GM21360 (cell line): Measurements from ENCODE around the gene TPSAB1.
"Not testable (repeated sequence)": the region's sequence is repeated elsewhere in the genome, so short reads cannot be mapped to it uniquely, and the experiment has no call there.

Source experiments
- ATAC-seq: cut with Tn5 transposase; IDR thresholded peaks from one replicate; pipeline ENCODE4 v1.9.1; 2021; ENCODE audit warnings: mild to moderate bottlenecking, moderate library complexity; ENCODE audit not compliant: unreplicated experiment

TPSAB1 gene

DNA sequence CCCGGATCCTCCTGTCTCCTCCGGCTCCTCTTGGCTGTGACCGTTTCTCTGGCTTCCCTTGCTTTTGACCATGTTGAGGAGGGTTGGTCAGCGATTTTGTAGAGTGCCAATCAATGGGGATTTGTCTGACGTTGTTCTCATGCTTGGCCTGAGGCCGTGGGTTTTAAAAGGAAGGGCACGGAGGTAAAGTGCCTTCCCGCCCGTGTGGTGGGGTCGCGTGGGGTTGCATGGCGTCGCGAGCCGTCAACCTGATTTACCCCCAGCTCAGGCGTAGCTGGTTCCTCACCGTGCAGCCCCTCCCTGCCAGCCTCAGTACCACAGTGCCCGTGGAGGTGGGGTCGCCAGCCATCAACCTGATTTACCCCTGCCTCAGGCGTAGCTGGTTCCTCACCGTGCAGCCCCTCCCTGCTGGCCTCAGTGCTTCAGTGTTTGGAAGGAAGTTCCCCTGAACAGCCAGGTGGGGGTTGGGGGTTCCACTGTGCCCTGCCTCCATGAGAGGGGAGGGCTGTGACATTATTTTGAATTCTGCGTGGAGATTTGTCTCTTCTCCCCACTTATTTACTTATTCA is 5.0 kb downstream of the TPSAB1 start:
- no peak for ATAC-seq

DNA sequence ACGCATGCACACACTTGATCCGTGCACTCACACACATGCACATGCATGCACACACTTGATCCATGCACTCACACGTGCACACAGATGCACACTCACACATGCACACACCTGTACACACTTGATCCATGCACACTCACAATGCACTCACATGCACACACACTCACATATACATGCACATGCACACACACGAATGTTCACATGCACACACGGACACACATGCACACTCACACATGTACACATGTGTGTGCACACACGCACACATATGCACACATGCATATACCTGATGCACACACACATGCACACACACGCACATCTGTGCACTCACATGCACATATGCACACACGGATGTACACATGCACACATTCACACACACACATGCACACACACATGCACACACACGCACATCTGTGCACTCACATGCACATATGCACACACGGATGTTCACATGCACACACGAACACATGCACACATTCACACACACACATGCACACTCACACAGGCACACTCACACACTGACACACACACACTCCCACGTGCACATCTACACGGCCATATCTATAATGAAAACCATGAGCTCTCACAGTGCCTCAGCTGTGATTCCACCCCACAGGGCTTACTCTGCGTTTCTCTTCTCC is 7.5 kb downstream of the TPSAB1 start:
- ATAC-seq, result not testable (repeated sequence)

DNA sequence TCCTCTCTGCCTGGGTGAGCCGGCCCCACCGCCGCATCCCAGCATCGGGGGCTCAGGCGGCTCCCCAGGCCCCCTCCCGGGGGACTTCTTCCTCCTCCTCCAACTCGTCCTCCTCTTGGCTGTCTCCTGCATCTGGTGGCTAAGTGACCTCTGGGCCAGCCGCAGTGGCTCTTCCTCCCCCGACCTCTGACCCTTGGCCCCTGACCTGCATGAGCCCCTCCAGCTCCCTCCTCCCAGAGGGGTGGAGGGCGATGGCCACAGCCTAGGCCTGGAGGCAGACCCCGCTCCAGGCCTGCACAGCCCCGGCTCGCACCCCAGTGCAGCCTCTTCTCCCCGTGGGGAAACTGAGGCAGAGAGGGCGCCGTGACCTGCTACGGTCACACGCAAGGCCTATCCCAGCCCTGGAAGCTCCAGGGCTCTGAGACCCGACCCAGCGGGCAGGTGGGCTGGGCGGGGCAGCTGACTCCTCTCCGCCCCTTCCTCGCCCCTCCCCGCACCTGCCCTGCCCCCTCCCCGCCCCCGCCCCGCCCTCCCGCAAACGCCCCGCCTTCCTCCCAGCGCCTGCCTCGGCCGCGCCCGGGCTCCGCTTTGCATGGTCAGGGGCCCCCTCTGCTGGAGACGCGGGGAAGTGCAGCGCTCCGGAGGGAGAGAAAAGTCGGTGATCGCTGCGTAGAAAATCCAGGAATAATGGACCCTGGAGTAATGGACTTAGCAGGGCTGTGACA is 8.7 kb downstream of the TPSAB1 start:
- not testable (repeated sequence) for ATAC-seq

DNA sequence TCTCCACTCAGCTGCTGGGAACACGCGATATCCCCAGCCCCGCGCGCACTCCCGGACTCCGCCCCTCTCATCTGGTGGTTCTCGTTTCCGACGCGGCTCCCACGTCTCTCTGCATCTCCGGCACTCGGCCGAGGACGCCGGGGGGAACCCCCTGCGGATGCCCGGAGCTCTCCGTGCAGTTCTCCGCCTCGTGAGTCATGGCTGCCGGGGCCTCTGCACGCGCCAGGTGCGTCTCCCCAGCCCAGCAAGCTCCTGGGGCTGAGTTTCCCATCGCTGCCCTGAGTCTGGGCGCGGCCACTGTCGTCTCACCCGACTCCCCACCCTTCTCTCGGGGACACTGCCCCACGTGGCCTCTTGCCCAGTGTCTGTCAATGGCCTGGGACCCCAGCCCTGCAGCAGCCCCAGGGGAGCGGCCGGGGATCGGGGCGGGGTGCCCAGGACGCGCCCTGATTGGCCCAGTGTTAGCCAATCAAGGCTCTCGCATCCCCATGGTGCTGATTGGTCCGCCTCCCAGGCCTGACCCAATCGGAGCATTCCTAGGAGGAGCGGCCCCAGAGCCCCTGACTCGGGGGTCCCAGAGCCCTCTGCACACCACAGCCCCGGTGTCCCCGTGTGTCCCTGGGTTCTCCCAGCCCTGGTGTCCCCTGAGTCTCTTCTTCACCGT is 13.3 kb downstream of the TPSAB1 start:
- not testable (repeated sequence) for ATAC-seq

DNA sequence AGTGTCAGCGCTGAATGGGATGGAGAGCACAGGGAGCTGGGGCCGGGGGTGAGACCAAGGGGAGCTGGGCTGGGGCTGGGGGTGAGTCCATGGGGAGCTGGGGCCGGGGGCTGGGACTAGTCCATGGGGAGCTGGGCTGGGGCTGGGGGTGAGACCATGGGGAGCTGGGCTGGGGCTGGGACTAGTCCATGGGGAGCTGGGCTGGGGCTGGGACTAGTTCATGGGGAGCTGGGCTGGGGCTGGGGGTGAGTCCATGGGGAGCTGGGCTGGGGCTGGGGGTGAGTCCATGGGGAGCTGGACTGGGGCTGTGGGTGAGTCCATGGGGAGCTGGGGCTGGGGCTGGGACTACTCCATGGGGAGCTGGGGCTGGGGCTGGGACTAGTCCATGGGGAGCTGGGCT is 14.3 kb downstream of the TPSAB1 start:
- ATAC-seq, result not testable (repeated sequence)

DNA sequence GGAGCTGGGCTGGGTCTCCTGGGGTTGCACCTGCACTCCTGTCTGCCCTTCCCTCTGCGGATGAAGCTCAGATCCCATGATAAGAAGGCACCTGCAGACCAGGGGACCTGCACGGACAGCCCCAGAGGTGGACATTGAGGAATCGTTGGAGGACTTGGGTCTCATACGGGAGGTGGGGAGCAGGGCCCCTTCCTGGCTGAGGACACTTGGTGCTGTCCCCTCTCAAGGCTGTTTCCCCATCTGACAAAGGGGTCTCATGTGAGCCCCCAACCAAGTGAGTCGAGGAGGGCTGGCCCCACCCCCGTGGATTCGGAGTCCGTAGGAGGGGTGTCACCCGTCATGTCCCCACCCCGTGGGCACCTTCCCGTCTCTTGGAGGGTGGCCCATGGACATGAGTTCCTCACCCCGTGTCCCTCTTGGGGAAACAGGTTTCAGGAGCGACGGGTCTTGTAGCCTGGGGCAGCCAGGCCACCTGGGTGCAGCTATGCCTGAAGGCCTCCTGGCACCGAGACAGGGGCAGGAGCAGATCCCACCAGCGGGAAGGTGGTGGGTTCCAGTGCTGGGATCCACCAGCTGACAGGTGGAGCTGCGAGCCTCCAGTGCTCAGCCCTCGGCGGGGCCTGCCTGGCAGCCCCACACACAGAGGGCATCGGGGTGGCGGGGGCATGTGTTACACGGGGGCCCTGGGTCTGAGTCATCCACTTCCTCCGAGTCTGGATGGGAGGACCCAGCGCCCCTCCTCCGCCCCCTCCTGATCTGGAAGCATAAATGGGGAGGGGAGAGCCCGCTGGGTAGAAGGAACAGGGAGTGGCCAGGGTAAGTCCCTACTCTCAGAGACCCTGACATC is 15.0 kb downstream of the TPSAB1 start, which contains the start of gene TPSD1:
Gene TPSD1 (plus strand): TSS at position 794 of the 847 bp plus-strand sequence. CDS start 212 bp downstream, outside the sequence.
- not testable (repeated sequence) for ATAC-seq

DNA sequence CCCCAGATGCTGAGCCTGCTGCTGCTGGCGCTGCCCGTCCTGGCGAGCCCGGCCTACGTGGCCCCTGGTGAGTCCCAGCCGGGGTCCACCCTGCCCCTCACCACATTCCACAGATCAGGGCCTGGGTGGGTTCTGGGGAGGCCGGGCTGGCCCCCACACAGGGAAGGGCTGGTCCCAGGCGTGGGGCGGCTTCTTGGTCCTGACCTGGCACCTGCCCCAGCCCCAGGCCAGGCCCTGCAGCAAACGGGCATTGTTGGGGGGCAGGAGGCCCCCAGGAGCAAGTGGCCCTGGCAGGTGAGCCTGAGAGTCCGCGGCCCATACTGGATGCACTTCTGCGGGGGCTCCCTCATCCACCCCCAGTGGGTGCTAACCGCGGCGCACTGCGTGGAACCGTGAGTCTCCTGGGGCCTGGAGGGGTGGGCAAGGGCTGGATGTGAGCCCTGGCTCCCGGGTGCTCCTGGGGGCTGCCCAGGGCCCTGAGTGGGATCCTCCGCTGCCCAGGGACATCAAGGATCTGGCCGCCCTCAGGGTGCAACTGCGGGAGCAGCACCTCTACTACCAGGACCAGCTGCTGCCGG is 15.9 kb downstream of the TPSAB1 start:
- not testable (repeated sequence) for ATAC-seq

DNA sequence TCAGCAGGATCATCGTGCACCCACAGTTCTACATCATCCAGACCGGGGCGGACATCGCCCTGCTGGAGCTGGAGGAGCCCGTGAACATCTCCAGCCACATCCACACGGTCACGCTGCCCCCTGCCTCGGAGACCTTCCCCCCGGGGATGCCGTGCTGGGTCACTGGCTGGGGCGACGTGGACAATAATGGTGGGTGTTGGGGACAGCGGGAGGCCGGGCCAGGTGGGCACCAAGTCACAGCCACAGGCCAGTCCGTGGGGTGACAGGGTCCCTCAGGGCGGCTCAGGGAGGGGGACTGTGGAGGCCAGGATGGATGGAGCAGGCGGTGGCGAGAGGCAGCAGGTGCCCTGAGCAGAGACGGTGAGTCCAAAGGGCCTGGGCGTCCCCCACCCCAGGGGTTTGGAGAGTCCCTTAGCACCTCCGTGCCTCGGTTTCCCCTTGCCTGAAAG is 16.4 kb downstream of the TPSAB1 start:
- ATAC-seq, result no peak

DNA sequence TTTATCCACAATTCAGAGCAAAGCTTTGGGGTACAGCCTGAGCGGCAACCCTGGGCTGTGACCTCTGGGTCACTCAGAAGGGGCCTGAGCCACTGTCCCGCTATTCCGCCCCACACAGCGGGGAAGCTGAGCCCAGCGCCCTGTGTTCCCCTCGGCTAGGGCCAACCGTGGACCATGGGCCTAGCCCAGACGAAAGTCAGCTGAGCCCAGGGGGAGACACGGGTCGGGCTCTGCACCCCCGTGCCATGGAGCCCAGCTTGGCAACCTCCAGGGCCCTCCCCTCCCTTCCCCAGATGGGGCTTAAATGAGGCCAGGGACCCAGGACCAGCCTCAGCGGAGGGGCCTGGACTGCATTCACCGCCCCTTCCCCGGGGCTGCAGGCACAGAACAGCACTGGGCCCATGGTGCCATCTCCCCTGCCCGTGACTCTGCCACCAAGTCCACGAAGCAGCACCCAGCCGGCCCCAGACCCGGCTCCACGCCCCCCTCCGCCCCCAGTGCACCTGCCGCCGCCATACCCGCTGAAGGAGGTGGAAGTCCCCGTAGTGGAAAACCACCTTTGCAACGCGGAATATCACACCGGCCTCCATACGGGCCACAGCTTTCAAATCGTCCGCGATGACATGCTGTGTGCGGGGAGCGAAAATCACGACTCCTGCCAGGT is 17.2 kb downstream of the TPSAB1 start:
- ATAC-seq, result no peak

DNA sequence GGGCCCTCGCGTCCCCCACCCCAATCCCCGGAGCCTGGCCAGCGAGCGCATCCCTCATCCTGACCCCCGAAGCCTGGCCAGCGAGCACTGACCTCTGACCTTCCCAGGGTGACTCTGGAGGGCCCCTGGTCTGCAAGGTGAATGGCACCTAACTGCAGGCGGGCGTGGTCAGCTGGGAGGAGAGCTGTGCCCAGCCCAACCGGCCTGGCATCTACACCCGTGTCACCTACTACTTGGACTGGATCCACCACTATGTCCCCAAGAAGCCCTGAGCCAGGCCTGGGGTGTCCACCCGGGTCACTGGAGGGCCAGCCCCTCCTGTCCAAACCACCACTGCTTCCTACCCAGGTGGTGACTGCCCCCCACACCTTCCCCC is 17.7 kb downstream of the TPSAB1 start:
- no peak for ATAC-seq

DNA sequence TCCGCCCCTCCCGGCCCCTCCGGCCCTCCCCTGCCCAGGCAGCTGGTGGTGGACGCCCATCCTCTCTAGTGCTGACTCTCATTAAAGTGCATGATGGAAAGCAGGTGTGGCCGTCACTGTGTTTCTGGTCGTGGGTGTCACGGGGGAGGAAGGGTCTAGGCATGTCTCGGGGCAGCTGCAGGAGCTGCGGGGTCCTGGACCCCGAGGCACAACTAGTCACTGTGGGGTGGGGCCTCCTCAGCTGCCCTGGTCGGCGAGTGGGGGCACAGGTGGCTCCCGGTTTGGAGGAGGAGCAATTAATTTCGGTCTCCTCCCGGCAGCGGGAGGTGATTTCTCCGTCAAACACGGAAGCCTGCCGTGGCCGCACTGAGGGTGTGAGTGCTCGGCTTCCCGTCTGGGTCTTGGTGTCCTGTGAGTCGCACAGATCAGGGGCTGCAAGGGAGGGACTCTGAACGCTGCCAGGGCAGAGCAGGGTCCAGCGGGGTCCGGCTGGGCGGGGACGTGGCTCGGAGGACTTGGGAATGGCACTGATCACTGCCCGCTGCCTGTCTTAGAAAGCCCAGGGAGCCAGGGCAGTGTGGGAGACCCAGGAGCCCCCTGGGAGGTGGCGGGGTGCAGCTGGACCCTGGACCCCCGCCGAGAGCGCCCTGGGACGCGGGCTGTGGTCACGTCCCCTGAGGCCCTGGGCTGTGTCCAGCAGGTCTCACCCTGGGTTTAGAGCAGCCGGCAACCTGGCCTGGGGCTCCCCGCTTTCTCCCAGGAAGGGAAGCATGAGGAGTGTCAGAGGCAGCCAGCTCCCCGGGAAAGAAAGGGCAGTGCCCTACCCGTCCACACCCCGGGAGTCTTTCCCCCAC is 18.6 kb downstream of the TPSAB1 start:
- no peak for ATAC-seq

DNA sequence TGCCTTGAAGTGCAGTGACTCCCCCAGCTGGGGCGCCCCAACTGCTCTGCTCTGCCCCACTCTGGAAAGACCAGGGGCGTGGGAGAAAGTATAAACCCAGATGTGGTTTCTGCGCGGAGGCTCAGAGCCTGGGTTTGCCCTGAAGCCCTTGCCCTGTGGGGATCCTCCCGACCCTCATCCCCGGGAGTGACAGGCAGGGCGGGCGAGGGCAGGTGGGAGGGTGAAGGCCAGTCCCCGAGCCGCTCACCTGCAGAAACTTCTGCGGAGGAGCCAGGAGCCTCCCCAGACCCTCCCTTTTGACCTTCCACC is 19.2 kb downstream of the TPSAB1 start:
- ATAC-seq, result no peak

DNA sequence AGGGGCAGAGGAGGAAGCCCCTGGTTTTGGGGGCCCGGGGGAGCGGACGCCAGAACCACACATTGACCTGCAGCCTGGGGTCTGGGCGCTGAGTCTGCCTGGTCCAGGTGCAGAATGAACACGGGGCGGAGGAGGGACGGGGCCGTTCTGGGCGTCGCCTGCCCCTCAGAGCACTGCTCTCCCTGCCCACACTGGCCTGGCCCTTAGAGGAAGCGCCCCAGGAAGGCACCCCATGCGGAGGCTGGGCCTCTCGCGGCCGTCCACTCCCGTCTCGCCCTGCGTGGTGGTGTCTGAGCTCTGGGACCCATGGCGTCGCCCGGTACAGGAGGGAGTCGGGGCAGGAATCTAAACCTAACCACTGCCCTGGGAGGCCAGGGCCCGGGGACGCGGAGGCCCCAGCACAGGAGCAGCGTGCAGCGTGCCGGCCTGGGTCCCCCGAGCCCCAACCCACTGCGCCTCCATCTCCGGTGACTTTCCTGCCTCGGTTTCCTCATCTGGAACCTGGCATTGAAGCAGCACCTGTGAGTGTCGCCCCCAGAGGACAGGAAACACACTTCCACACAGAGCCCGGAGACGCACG is 19.7 kb downstream of the TPSAB1 start:
- no peak for ATAC-seq

DNA sequence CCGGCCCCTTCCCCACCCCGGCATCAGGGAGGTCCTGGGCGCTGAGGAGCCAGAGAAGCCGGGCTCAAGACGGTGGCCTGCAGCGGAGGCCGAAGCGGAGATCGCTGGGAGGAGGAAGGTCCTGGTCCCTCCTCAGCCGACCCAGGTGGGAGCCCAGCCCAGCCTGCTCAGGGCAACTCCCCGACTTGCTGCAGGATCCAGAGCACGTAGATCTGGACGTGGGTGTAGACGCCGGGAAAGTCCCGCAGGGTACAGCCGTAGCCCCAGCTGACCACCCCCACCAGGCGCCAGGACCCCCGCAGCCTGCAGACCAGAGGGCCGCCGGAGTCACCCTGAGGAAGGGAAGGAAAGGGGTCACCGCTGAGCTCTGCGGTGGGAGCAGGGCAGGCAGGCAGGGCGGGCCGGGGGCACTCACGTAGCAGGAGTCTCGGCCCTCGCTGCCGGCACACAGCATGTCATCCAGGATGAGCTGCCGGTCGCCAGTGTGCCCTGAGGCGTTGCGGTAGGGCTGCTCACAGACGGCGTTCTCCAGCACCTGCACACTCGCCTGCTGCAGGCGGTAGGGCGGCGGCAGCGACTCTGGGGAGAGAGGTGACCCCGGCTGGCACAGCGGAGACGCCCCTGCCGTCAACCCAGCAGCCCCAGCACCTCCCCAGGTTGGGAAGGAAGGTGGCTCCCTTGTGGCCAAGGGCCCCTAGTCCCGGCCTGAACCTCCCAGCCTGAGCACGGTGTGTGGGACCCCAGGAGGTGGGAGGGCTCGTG is 20.8 kb downstream of the TPSAB1 start:
- ATAC-seq, result no peak

DNA sequence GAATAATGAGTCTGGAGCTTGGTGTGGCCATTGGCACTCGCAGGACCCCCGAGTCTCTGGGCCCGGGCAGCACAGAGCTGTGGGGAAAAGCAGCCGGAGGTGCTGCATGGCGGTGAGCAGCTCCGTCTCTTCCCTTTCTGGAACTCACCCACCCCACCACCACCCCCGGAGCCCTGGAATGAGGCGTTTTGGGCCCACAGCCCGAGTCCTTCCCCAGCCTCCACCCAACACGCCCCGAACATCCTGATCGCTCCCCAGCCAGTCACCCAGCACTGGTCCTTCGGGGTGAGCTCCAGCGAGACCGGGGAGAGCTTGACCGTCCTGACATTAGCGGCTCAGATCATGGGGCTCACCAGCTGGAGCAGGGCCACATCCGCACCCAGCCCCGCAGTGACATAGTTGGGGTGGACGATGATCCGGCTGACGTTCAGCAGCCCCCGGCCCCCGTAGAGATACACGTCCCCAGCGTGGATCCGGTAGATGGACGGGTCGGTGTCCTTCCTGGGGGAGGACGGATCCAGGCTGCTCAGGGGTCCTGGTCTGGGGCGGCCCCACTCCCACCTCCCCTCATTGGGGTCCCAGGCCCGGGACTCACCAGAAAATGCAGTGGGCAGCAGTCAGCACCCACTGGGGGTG is 21.8 kb downstream of the TPSAB1 start:
- ATAC-seq, result no peak

DNA sequence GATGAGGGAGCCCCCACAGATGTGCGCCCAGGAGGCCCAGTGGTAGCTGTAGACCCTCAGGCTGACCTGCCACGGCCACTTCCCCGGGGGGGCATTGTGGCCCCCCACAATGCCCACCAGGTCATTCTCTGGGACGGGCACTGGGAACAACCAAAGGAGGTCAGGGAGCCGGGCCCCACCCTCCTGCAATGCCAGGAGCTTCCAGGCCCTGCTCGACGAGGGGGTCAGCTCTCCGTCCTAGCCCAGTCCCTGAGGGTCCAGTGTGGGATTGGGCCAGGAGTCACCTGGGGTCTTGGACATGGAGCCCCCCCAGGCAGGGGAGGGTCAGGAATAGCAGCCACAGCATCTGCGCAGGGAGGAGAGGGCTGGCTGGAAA is 22.3 kb downstream of the TPSAB1 start:
- no peak for ATAC-seq

DNA sequence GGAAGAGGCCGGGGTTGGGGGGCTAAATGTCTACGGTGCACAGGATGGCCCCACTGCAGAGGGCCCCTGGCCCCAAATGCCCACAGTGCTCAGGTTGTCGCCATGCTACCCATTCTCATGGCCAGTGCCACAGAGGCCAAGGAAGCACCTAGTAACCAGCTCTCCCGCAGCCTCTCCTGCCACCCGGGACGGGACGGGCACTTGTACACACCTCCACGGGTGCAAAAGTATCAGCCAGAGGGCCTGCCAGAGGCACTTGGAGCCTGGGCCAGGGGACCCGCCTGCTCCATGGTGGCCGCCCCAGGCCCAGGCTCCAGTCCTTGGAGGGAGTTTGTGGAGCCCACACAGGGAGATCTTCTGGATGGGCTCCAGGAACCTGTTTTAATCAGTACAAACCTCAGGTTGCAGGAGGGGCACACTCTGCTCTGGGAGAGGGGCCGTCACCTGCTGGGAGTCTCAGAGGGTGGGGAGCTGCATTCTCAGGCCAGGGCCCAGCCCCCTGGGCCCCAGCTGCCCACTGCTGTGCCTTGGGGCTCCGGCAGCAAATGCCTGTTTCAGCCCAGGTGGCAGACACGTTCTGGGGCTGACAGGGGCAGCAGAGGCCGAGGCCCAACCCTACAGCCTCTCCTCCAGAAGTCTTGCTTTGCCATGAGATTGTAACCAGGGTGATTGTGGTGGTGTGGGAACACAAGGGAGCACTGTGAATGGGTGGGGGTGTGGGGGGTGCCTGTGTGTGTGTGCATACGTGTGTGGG is 23.3 kb downstream of the TPSAB1 start:
- no peak for ATAC-seq
